IPS-NIHi7 (cell line): Measurements from ENCODE around the gene LDLRAD4.
"Not testable (repeated sequence)": the region's sequence is repeated elsewhere in the genome, so short reads cannot be mapped to it uniquely, and the experiment has no call there.

ENCODE experiments used
- DNase-seq: peaks from one replicate; pipeline ENCODE4 v3.0.0; 2012; ENCODE audit warnings: mixed read lengths; ENCODE audit errors: extremely low spot score

LDLRAD4 gene

DNA sequence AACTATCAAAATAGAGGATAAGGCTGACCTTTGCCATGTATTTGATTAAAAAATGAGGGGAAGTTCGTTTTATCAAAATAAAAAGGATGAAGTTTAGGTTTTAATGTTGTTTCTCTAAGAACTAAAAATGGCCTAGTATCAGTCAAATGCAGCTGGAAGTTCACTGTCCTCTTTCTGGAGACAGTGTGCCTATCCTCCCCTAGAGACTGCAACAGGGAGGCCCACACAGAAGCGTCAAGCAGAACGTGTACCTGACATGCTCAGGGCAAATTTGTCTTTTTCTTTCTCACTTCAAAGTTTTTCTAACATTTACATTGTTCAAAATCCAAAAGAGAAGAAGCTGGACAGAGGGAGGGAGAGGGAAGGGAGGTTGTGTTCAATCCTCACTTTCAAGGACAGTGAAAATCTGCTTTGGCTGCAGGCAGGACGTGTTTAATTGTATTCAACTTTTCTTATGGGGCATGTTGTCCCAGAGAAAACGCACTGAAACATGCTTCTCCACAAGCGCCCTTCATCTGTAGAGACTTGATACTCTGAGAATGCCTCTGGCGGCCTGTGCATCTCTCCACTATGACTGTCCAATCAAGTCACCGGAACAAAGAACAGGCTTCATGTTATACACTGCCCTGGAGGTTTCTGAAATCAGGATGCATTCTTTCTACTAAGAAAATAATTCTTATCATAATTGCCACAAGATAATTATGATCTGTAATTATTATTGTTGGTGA lies 442.7 kb downstream of the LDLRAD4 start:
- no peak for DNase-seq

DNA sequence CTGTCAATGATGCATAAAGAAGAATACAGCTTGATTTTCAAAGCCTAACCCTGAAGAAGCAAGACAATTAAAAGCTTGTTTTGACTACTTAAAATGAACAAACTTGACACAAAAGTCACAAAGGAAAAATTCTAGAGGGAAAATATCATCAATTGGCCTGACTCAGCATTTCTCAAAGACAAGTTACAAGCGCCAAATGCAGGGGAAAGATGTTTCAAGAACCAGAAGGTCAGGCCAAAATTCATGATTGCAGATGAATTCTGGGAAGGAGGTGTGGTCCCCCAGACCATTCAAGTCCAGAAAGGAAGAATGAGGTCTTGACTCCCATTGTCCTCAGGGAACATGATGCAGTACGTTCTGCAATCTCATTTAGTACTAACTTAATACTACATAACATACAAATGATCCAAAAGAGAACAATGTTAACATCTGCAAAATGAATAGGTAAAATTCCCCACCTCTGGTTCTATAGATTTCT lies 443.3 kb downstream of the LDLRAD4 start:
- no peak for DNase-seq

DNA sequence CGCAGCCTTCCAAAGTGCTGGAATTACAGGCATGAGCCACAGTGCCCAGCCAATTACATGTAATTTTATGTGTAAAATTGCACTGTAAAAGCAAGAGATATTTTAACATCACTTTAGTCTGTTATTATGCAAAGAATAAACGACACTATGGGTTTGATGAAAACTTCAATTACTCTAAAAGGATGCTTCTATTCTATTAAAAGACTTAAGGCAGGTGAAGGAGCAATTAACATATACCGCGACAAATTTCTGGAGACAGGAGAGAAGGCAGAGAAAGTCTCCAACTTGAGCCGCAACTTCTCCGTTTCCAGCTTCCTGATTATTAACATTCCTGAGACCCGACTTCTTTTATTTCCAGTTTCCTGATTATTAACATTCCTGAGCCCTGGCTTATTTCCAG lies 454.1 kb downstream of the LDLRAD4 start:
- DNase-seq = no peak

DNA sequence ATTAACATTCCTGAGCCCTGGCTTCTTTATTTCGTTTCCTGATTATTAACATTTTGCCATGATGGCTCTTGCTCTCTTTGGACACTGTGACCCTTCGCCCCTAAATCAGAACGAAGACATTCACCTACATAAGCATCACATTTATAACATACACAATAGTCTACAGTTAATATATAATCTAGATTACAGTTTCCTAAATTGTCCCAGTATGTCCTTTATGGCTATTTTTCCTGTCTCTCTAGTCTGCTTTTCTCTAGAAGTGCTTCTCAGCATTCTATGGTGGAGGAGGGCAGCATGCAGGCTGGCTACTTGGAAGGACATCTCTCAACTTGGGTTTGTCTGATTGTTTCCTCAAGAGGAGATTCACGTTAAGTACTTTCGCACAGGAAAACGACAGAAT lies 457.9 kb downstream of the LDLRAD4 start:
- DNase-seq = no peak

DNA sequence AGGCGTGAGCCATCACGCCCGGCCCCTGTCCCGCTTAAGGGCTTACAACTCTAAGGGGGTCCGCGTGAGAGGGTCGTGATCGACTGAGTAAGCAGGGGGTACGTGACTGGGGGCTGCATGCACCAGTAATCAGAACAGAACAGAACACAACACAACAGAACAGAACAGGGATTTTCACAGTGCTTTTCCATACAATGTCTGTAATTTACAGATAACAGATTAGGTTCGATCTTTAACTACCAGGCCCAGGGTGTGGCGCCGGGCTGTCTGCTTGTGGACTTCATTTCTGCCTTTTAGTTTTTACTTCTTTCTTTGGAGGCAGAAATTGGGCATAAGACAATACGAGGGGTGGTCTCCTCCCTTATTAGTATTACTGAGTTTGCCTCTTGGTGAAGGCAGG lies 458.8 kb downstream of the LDLRAD4 start:
- not testable (repeated sequence) for DNase-seq

DNA sequence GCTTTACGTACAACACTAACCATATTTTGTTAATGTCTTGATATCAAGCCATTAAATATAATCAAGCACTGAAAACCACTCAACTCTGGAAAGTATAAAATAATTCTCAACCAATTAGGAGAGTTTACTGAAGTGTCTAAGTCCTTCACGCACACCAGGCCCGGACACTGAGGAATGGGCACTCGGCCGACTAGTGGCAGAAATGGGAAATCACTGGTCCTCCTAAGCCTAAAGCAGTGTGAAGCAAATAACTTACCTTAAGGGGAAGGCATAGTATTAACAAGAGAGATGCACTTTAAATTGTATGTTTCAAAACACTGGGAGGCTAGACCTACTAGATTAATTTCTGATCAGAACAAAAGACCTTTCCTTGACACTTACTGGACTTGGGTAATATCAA lies 462.1 kb downstream of the LDLRAD4 start:
- DNase-seq = peak; percentile 58

DNA sequence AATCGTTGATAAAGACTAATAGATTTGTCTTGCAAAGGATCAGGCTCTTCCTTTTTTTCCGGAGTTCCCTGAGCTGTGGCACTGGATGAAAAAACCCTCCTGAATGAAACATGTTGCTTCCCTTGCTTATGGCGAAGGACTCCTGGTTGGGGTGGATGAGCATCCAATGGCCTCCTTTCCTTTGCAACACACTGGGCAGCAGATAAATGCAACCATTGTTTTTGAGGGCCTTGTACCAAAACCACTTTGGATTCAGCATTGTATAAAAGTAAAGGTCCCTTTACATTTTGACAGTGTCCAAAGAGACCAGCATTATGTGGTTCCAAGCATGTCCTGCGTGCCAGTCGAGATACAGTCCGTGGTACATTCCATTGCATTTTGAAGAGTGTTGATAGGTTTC lies 463.1 kb downstream of the LDLRAD4 start:
- DNase-seq = no peak

DNA sequence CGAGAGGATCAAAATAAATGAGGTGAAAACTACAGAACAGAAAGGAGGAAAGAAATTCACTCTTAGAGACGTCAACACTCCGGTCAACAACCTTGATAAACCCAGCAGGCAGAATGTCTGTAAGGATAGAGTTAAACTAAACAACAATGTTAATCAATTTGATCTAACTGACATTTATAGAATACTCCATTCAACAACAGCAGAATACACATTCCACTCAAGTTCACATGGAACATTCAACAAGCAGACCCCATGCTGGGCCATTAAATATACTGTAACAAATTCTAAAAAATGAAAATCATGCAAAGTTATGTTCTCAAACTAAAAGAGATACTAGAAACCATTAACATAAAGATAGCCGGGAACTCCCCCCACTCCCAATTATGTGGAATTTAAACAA lies 466.0 kb downstream of the LDLRAD4 start:
- DNase-seq = no peak

DNA sequence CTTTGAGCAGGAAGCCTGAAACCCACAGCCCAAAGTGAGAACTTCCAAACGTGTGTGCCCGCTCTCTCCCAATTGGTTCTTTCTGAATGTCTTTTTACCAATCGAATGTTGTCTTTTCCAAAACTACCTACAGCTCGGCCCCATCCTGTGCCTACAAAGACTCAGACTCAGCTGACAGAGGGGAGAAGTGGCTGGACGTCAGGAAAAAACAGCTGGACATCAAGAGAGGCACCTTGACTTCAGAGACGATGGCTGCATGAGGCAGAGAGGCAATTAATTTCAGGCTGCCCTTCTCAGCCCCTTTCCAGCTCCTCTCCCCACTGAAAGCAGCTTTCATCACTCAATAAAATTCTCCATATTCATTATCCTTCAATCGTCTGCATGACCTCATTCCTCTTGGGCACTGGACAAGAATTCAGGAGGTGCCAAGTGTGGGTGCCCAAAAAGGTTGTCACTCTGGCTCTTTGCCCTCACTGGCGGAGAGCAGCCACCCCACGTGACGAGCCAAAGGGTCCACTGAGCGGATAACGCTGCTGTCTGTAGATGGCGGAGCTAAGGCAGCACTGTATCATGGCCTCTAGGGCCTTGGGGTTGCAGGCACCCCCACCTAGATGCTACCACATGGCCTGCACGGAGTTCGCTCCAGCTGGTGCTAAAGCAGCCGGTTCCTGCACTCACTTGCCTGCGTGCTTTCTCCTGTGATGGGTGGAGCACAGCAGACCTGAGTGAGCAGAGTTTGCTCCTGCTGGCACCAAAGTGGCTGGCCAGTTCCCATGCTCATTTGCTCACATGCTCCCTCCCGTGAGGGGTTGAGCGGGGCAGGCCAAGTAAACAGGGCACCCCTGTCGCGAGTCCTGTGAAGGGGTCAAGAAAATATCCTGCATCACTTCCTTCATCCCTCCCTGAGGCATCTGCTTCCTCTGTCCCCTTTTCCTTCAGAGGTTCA lies 469.9 kb downstream of the LDLRAD4 start:
- DNase-seq = no peak

DNA sequence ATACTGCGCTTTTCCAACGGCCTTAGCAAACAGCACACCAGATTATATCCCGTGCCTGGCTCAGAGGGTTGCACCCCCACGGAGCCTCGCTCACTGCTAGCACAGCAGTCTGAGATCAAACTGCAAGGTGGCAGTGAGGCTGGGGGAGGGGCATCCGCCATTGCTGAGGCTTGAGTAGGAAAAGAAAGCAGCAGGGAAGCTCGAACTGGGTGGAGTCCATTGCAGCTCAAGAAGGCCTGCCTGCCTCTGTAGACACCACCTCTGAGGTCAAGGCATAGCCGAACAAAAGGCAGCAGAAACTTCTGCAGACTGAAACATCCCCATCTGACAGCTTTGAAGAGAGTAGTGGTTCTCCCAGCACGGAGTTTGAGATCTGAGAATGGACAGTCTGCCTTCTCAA lies 471.5 kb downstream of the LDLRAD4 start:
- DNase-seq = not testable (repeated sequence)

DNA sequence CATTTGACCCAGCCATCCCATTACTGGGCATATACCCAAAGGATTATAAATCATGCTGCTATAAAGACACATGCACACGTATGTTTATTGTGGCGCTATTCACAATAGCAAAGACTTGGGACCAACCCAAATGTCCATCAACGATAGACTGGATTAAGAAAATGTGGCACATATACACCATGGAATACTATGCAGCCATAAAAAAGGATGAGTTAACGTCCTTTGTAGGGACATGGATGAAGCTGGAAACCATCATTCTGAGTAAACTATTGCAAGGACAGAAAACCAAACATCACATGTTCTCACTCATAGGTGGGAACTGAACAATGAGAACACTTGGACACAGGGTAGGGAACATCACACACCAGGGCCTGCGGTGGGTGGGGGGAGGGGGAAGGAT lies 476.8 kb downstream of the LDLRAD4 start:
- not testable (repeated sequence) for DNase-seq

DNA sequence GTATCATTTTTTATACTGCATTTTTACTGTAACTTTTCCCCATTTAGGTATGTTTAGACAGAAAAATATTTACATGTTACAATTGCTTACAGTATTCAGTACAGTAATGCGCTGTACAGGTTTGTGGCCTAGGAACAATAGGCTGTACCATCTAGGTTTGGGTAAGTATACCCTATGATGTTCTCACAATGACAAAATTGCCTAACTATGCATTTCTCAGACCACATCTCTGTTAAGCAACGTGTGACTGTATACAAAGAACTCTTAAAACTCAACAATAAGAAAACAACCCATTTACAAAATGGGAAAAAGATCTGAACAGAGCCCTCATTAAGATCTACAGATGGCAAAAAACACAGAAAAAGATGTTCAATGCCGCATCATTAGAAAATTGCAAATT lies 478.4 kb downstream of the LDLRAD4 start:
- DNase-seq = no peak

DNA sequence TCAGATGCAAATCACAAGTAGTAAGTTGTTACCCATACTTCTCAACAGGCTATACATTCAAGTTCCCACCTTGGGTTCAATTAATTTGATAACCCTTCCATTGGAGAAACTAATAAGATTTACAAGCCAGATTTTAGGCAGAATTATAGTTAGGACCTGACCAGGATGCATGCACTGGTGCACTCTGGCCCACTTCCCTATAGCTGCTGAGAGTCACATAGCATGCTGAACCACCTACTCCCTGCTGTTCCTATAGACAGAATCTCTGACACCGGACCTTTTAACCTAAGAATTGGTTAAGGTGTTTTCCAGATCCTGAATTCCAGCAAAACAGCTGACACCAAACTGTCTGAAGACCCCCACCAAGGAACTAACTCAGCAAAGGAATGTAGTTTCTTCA lies 481.6 kb downstream of the LDLRAD4 start:
- DNase-seq = no peak
